Stimulated activated CD8-positive, alpha-beta memory T cell treated with anti-CD3 and anti-CD28 coated beads, Interleukin-4, amount 100 ng/mL, for 1 hour (primary cell): ENCODE measurements around the gene KIF1B.
"Not testable (repeated sequence)": the region's sequence is repeated elsewhere in the genome, so short reads cannot be mapped to it uniquely, and the experiment has no call there.

ENCODE experiments used
- DNase-seq, 2 donors: peaks; one replicate each; pipeline ENCODE4 v3.0.0-alpha.2; 2020; ENCODE audit warnings: low read depth in 2 of 2, low spot score in 1 of 2

Gene KIF1B

GRCh38 chr1:10236405-10237156 is 26.2 kb downstream of the KIF1B start:
- no peak for DNase-seq

GRCh38 chr1:10237157-10237539 is 26.8 kb downstream of the KIF1B start:
- no peak for DNase-seq

GRCh38 chr1:10242135-10242534 is 31.8 kb downstream of the KIF1B start:
- DNase-seq = no peak

GRCh38 chr1:10242811-10243210 is 32.4 kb downstream of the KIF1B start:
- DNase-seq = no peak

GRCh38 chr1:10245674-10246073 is 35.3 kb downstream of the KIF1B start:
- DNase-seq = no peak

- no peak for DNase-seq
Observed at GRCh38 chr1:10249808-10250457, 39.6 kb downstream of the KIF1B start.

- DNase-seq = no peak
Observed at GRCh38 chr1:10250663-10251062, 40.3 kb downstream of the KIF1B start.

- DNase-seq = not testable (repeated sequence)
Observed at GRCh38 chr1:10251325-10252108, 41.1 kb downstream of the KIF1B start.

- no peak for DNase-seq
Observed at GRCh38 chr1:10252508-10252907, 42.1 kb downstream of the KIF1B start.

GRCh38 chr1:10253149-10253548 is 42.8 kb downstream of the KIF1B start:
- DNase-seq = no peak

- no peak for DNase-seq
Observed at GRCh38 chr1:10253755-10254154, 43.4 kb downstream of the KIF1B start.

- DNase-seq = no peak
Observed at GRCh38 chr1:10257851-10258250, 47.5 kb downstream of the KIF1B start.

- not testable (repeated sequence) for DNase-seq
Observed at GRCh38 chr1:10259547-10259946, 49.2 kb downstream of the KIF1B start.

- no peak for DNase-seq
Observed at GRCh38 chr1:10263450-10264082, 53.2 kb downstream of the KIF1B start.

- DNase-seq = no peak
Observed at GRCh38 chr1:10265027-10265426, 54.7 kb downstream of the KIF1B start.

- DNase-seq = no peak
Observed at GRCh38 chr1:10265900-10266299, 55.5 kb downstream of the KIF1B start.

- DNase-seq = no peak
Observed at GRCh38 chr1:10267319-10267718, 56.9 kb downstream of the KIF1B start.

- no peak for DNase-seq
Observed at GRCh38 chr1:10267921-10268320, 57.6 kb downstream of the KIF1B start.

GRCh38 chr1:10271090-10271489 is 60.7 kb downstream of the KIF1B start:
- no peak for DNase-seq

- DNase-seq = no peak
Observed at GRCh38 chr1:10271869-10272268, 61.5 kb downstream of the KIF1B start.

- DNase-seq = no peak
Observed at GRCh38 chr1:10272274-10272673, 61.9 kb downstream of the KIF1B start.

GRCh38 chr1:10278880-10279279 is 68.5 kb downstream of the KIF1B start:
- no peak for DNase-seq
